GM23338 (cell line): Measurements from ENCODE around the gene KLHL36. TPM values are rescaled to one million over a fixed set of nuclear protein-coding genes. Genes with fewer than 3 reads are reported as not detected.

ENCODE experiments used
- ATAC-seq: fragments of 200-7000 bp; cut with Tn5 transposase; 3 replicates; pipeline ENCODE4 v1.9.1; 2020
- DNase-seq: peaks from one replicate; pipeline ENCODE4 v3.0.0-alpha.2; 2015; ENCODE audit warnings: low spot score
- H2AFZ ChIP-seq: fragments of 200-600 bp; sonication (generic); 2 replicates; pipeline ENCODE4 v1.8.0; 2016; ENCODE audit warnings: antibody characterized with exemption, mild to moderate bottlenecking, moderate library complexity
- H3F3A ChIP-seq: fragments of 200-600 bp; sonication (generic); replicated peaks from 2 replicates; pipeline ENCODE4 v1.8.0; 2017; ENCODE audit warnings: antibody characterized with exemption, mixed run types, low read depth
- H3K27ac ChIP-seq: fragments of 200-600 bp; sonication (generic); 2 replicates; pipeline ENCODE4 v1.6.1; 2016; ENCODE audit warnings: low read depth
- H3K27me3 ChIP-seq: fragments of 200-600 bp; sonication (generic); 2 replicates; pipeline ENCODE4 v1.8.0; 2016; ENCODE audit warnings: mild to moderate bottlenecking, mixed run types, moderate library complexity; ENCODE audit not compliant: insufficient read depth
- H3K36me3 ChIP-seq: fragments of 200-600 bp; sonication (generic); 2 replicates; pipeline ENCODE4 v1.8.0; 2016; ENCODE audit warnings: mild to moderate bottlenecking; ENCODE audit not compliant: insufficient read depth
- H3K4me1 ChIP-seq: fragments of 200-600 bp; sonication (generic); 2 replicates; pipeline ENCODE4 v1.8.0; 2016; ENCODE audit warnings: mild to moderate bottlenecking, moderate library complexity; ENCODE audit not compliant: insufficient read depth
- H3K4me2 ChIP-seq: fragments of 200-600 bp; sonication (generic); 2 replicates; pipeline ENCODE4 v1.7.1; 2017; ENCODE audit warnings: mixed run types
- H3K4me3 ChIP-seq: fragments of 200-600 bp; sonication (generic); 2 replicates; pipeline ENCODE4 v1.6.1; 2016; ENCODE audit warnings: mixed run types
- H3K79me2 ChIP-seq: fragments of 200-600 bp; sonication (generic); replicated peaks from 2 replicates; pipeline ENCODE4 v1.8.0; 2017; ENCODE audit warnings: mild to moderate bottlenecking; ENCODE audit not compliant: insufficient read depth
- H3K9me2 ChIP-seq: fragments of 200-600 bp; sonication (generic); 2 replicates; pipeline ENCODE4 v1.8.0; 2017; ENCODE audit not compliant: insufficient read depth
- H4K20me1 ChIP-seq: fragments of 200-600 bp; sonication (generic); replicated peaks from 2 replicates; pipeline ENCODE4 v1.8.0; 2017; ENCODE audit warnings: mild to moderate bottlenecking; ENCODE audit not compliant: insufficient read depth
- H3K27ac Mint-ChIP-seq: 2 replicates; pipeline ENCODE4 v1.8.0; 2020; ENCODE audit warnings: inconsistent platforms, mild to moderate bottlenecking, moderate library complexity, mixed read lengths
- H3K27me3 Mint-ChIP-seq: 3 replicates; pipeline ENCODE4 v1.8.0; 2022; ENCODE audit warnings: low read depth, mild to moderate bottlenecking, moderate library complexity, mixed read lengths, inconsistent platforms; ENCODE audit not compliant: insufficient read depth, poor library complexity
- H3K36me3 Mint-ChIP-seq: 3 replicates; pipeline ENCODE4 v1.8.0; 2021; ENCODE audit warnings: low read depth, mild to moderate bottlenecking, inconsistent platforms, moderate library complexity, mixed read lengths
- H3K4me1 Mint-ChIP-seq: 3 replicates; pipeline ENCODE4 v1.8.0; 2020; ENCODE audit warnings: mild to moderate bottlenecking, inconsistent platforms, mixed read lengths
- H3K4me3 Mint-ChIP-seq: 3 replicates; pipeline ENCODE4 v1.8.0; 2021; ENCODE audit warnings: moderate library complexity, mild to moderate bottlenecking, inconsistent platforms, mixed read lengths
- H3K9me3 Mint-ChIP-seq: 3 replicates; pipeline ENCODE4 v1.8.0; 2020; ENCODE audit warnings: moderate library complexity, mild to moderate bottlenecking, inconsistent platforms, mixed read lengths
- CREB1 ChIP-seq: fragments of 250-450 bp; sonication (Bioruptor Pico); IDR thresholded peaks from 2 replicates; pipeline ENCODE4 v1.5.0; 2020; ENCODE audit warnings: low read depth, mild to moderate bottlenecking, moderate library complexity
- CTCF ChIP-seq, 2 experiments: fragments of 200-600 bp in 1 of 2; sonication (generic) in 1 of 2; conservative IDR thresholded peaks; 2 replicates each; pipeline versions ENCODE4 v1.5.1 to v1.6.1; 2016 to 2017; ENCODE audit warnings: antibody characterized with exemption in 2 of 2, low read depth in 2 of 2, mild to moderate bottlenecking in 2 of 2, moderate library complexity in 1 of 2
- ETS1 ChIP-seq: IDR thresholded peaks from 2 replicates; pipeline ENCODE4 v1.6.1; 2016; ENCODE audit warnings: antibody characterized with exemption
- EZH2 ChIP-seq: fragments of 200-600 bp; sonication (generic); IDR thresholded peaks from one replicate; pipeline ENCODE4 v1.8.0; 2017; ENCODE audit warnings: antibody characterized with exemption, mild to moderate bottlenecking, low read depth; ENCODE audit not compliant: unreplicated experiment
- EZH2phosphoT487 ChIP-seq: fragments of 200-600 bp; sonication (generic); IDR thresholded peaks from one replicate; pipeline ENCODE4 v1.8.1; 2018; ENCODE audit warnings: antibody characterized with exemption; ENCODE audit not compliant: unreplicated experiment
- JUNB ChIP-seq: IDR thresholded peaks from one replicate; pipeline ENCODE4 v1.6.1; 2016; ENCODE audit warnings: antibody characterized with exemption; ENCODE audit not compliant: unreplicated experiment
- NANOG ChIP-seq: IDR thresholded peaks from 2 replicates; pipeline ENCODE4 v1.6.1; 2016; ENCODE audit warnings: antibody characterized with exemption, borderline replicate concordance
- POLR2AphosphoS5 ChIP-seq: IDR thresholded peaks from 2 replicates; pipeline ENCODE4 v1.6.1; 2016; ENCODE audit warnings: antibody characterized with exemption, low read depth
- STAT1 ChIP-seq: IDR thresholded peaks from one replicate; pipeline ENCODE4 v1.6.1; 2016; ENCODE audit warnings: antibody characterized with exemption; ENCODE audit not compliant: unreplicated experiment
- ZNF114 ChIP-seq: fragments of 250-450 bp; sonication (Bioruptor Pico); IDR thresholded peaks from 2 replicates; pipeline ENCODE4 v1.5.0; 2020; ENCODE audit warnings: mild to moderate bottlenecking, moderate library complexity
- ZNF331 ChIP-seq: fragments of 250-450 bp; sonication (Bioruptor Pico); IDR thresholded peaks from 2 replicates; pipeline ENCODE4 v1.5.0; 2020; ENCODE audit warnings: low read depth, mild to moderate bottlenecking, moderate library complexity
- ZNF462 ChIP-seq: fragments of 250-450 bp; sonication (Bioruptor Pico); IDR thresholded peaks from 2 replicates; pipeline ENCODE4 v1.5.0; 2020; ENCODE audit warnings: mild to moderate bottlenecking, moderate library complexity
- polyA plus RNA-seq: library from polyadenylated mRNA; unstranded; fragments of >200 nt; fragmentation: Nextera tagmentation; extraction: Ambion mirVana; gene quantifications from 2 replicates; pipeline ENCODE4 v1.2.1, GENCODE V29; 2016
- total RNA-seq: library from RNA; depleted of rRNA; stranded (reverse); fragments of >200 nt; shearing (Covaris generic); gene quantifications from 2 replicates; pipeline ENCODE4 v1.2.3, GENCODE V29; 2014

The KLHL36 gene
- total and polyA plus RNA-seq, 2 experiments from 2014 or later = 13.4 to 70.4 TPM

GRCh38 chr16:84607694-84608093 lies 40.6 kb upstream of the KLHL36 start:
- Histone ChIP-seq H3K79me2 (peaks cover 91% of the 10 kb centered on the region), H3K36me3 (no peaks in the 10 kb centered on the region), H3K4me3 (no peak overlapping the region), H3K27ac (no peak overlapping the region), H2AFZ (no peak overlapping the region), H3K4me1 (peaks cover 13% of the 10 kb centered on the region), H3K27me3 (no peaks in the 10 kb centered on the region), H3K4me2 (no peak overlapping the region), H4K20me1 (peaks cover 30% of the 10 kb centered on the region), H3K9me2 (no peaks in the 10 kb centered on the region), H3F3A (0 out of 2 replicates have a peak, but pooled peaks cover 9% of the 10 kb centered on the region)
- Mint-ChIP-seq H3K36me3 (peaks cover 34% of the 10 kb centered on the region), H3K27ac (no peak overlapping the region), H3K4me1 (peaks cover 23% of the 10 kb centered on the region), H3K4me3 (no peak overlapping the region), H3K9me3 (peaks cover 3% of the 10 kb centered on the region; the same call in 2 of the 3 replicates), H3K27me3 (peaks cover 5% of the 10 kb centered on the region)
- DNase-seq (no peak), ATAC-seq (no peak)
- TF ChIP-seq EZH2phosphoT487 (no peak), EZH2 (no peak)

- H3F3A ChIP-seq = 0 out of 2 replicates have a peak, but pooled peaks cover 6% of the 10 kb centered on the region
- H3K27ac Mint-ChIP-seq = no peak overlapping the region
- no peak overlapping the region for H3K4me3 Mint-ChIP-seq
- TF ChIP-seq ZNF331 (CRISPR knock-in tag) (no peak), POLR2AphosphoS5 (no peak), EZH2phosphoT487 (no peak), NANOG (no peak), CREB1 (CRISPR knock-in tag) (no peak), CTCF (conservative IDR thresholded peaks at IDR 0.05; ENCODE audit: low read depth in 2 of 2) (no peak), ZNF462 (no peak), JUNB (no peak), ZNF114 (no peak), STAT1 (no peak), ETS1 (no peak)
These were observed 40.0 kb upstream of the KLHL36 start for GRCh38 chr16:84608282-84608681.

More at GRCh38 chr16:84608282-84608681, 40.0 kb upstream of the KLHL36 start:
- Histone ChIP-seq H3K27me3 (no peaks in the 10 kb centered on the region), H3K36me3 (no peaks in the 10 kb centered on the region), H3K27ac (no peak overlapping the region), H3K9me2 (no peaks in the 10 kb centered on the region), H3K4me1 (peaks cover 13% of the 10 kb centered on the region), H3K4me2 (no peak overlapping the region), H3K4me3 (no peak overlapping the region), H2AFZ (no peak overlapping the region), H3K79me2 (peaks cover 91% of the 10 kb centered on the region), H4K20me1 (peaks cover 30% of the 10 kb centered on the region)
- DNase-seq (no peak), ATAC-seq (no peak)
- peaks cover 18% of the 10 kb centered on the region for H3K4me1 Mint-ChIP-seq
- peaks cover 3% of the 10 kb centered on the region; the same call in 2 of the 3 replicates for H3K9me3 Mint-ChIP-seq
- peaks cover 34% of the 10 kb centered on the region for H3K36me3 Mint-ChIP-seq
- H3K27me3 Mint-ChIP-seq = peaks cover 2% of the 10 kb centered on the region
